IMR-90 (cell line): ENCODE data around the gene TCP11. TPM values are rescaled to one million over a fixed set of nuclear protein-coding genes. Genes with fewer than 3 reads are reported as not detected.
A peak's percentile ranks its signal among the peaks of the same experiment; 100 is the strongest.

Source experiments
- ATAC-seq: fragments of 200-7000 bp; cut with Tn5 transposase; 2 replicates; pipeline ENCODE4 v1.9.1; 2020; ENCODE audit warnings: low read depth, mild to moderate bottlenecking, moderate library complexity
- BruUV-seq: library from RNA; stranded (reverse); fragments of 400-500 nt; replicated peaks from 2 replicates; lab custom pipeline; 2021; lab: Mats Ljungman, UMichigan
- CTCF ChIA-PET: fragments of 300-600 bp; formaldehyde crosslinking; extraction: SDS; loops from one replicate; lab custom pipeline; 2021; ENCODE audit warnings: antibody characterized with exemption; lab: Yijun Ruan, JAX
- POLR2A ChIA-PET: fragments of 300-600 bp; sonication (Branson Sonifier 250); formaldehyde crosslinking; loops from one replicate; lab custom pipeline; 2022; ENCODE audit warnings: antibody characterized with exemption; ENCODE audit not compliant: unreplicated experiment; lab: Charles Lee
- DNase-seq: peaks from one replicate; pipeline ENCODE4 v3.0.0; 2013
- H2AFZ ChIP-seq: replicated peaks from 2 replicates; pipeline ENCODE3; 2013; ENCODE audit warnings: low read length, mild to moderate bottlenecking; ENCODE audit not compliant: poor library complexity
- H2AK5ac ChIP-seq: 2 replicates; pipeline ENCODE4 v1.6.1; 2013; ENCODE audit warnings: low read depth, low read length, inconsistent platforms
- H2AK9ac ChIP-seq: replicated peaks from 2 replicates; pipeline ENCODE3; 2013; ENCODE audit warnings: mild to moderate bottlenecking, low read depth, low read length, moderate library complexity; ENCODE audit not compliant: poor library complexity
- H2BK120ac ChIP-seq: 2 replicates; pipeline ENCODE4 v1.6.1; 2013; ENCODE audit warnings: low read depth, low read length, inconsistent platforms
- H2BK15ac ChIP-seq: 3 replicates; pipeline ENCODE4 v1.6.1; 2013; ENCODE audit warnings: low read depth, low read length, inconsistent platforms
- H2BK20ac ChIP-seq: 2 replicates; pipeline ENCODE4 v1.6.1; 2013; ENCODE audit warnings: low read depth, mild to moderate bottlenecking, inconsistent platforms, low read length, moderate library complexity
- H2BK5ac ChIP-seq: 2 replicates; pipeline ENCODE4 v1.6.1; 2013; ENCODE audit warnings: mild to moderate bottlenecking, low read depth, low read length, inconsistent platforms; ENCODE audit not compliant: poor library complexity, severe bottlenecking
- H3K14ac ChIP-seq: replicated peaks from 2 replicates; pipeline ENCODE4 v1.6.1; 2013; ENCODE audit warnings: low read depth, low read length, inconsistent platforms
- H3K18ac ChIP-seq: 2 replicates; pipeline ENCODE4 v1.6.1; 2013; ENCODE audit warnings: low read depth, low read length, control low read depth
- H3K23ac ChIP-seq: 2 replicates; pipeline ENCODE4 v1.6.1; 2013; ENCODE audit warnings: low read depth, low read length, inconsistent platforms
- H3K27ac ChIP-seq: 2 replicates; pipeline ENCODE4 v1.5.1; 2013; ENCODE audit warnings: mild to moderate bottlenecking, control low read depth, low read length; ENCODE audit not compliant: insufficient read depth
- H3K27me3 ChIP-seq: 2 replicates; pipeline ENCODE4 v1.6.1; 2013; ENCODE audit warnings: low read length; ENCODE audit not compliant: control insufficient read depth, insufficient read depth
- H3K36me3 ChIP-seq: 2 replicates; pipeline ENCODE4 v1.6.1; 2013; ENCODE audit warnings: low read length, mixed read lengths; ENCODE audit not compliant: control insufficient read depth, insufficient read depth
- H3K4ac ChIP-seq: 2 replicates; pipeline ENCODE4 v1.6.1; 2013; ENCODE audit warnings: low read depth, low read length, inconsistent platforms
- H3K4me1 ChIP-seq: 2 replicates; pipeline ENCODE4 v1.6.1; 2013; ENCODE audit warnings: low read length, mixed read lengths; ENCODE audit not compliant: control insufficient read depth, insufficient read depth
- H3K4me2 ChIP-seq: 2 replicates; pipeline ENCODE4 v1.6.1; 2013; ENCODE audit warnings: low read depth, mild to moderate bottlenecking, control low read depth, low read length, moderate library complexity
- H3K4me3 ChIP-seq: 2 replicates; pipeline ENCODE4 v1.5.1; 2013; ENCODE audit warnings: low read depth, mild to moderate bottlenecking, control low read depth, low read length, moderate library complexity; ENCODE audit not compliant: insufficient read depth
- H3K56ac ChIP-seq: 2 replicates; pipeline ENCODE4 v1.6.1; 2013; ENCODE audit warnings: low read length, inconsistent platforms; ENCODE audit not compliant: insufficient read depth; ENCODE audit errors: extremely low read depth
- H3K79me1 ChIP-seq, 2 experiments: 2 replicates each; pipeline ENCODE4 v1.6.1; 2013; ENCODE audit warnings: low read length in 2 of 2, inconsistent platforms in 1 of 2, low read depth in 1 of 2
- H3K9ac ChIP-seq: 2 replicates; pipeline ENCODE4 v1.6.1; 2013; ENCODE audit warnings: low read depth, low read length, control low read depth
- H3K9me1 ChIP-seq: 2 replicates; pipeline ENCODE4 v1.6.1; 2013; ENCODE audit warnings: low read length, inconsistent platforms; ENCODE audit not compliant: insufficient read depth
- H3K9me3 ChIP-seq: 2 replicates; pipeline ENCODE4 v1.6.1; 2013; ENCODE audit warnings: low read length; ENCODE audit not compliant: control insufficient read depth, insufficient read depth
- H4K20me1 ChIP-seq: 2 replicates; pipeline ENCODE4 v1.6.1; 2013; ENCODE audit warnings: low read length, inconsistent platforms; ENCODE audit not compliant: insufficient read depth
- H4K5ac ChIP-seq: 2 replicates; pipeline ENCODE4 v1.6.1; 2013; ENCODE audit warnings: mild to moderate bottlenecking, low read depth, low read length, control low read depth
- H4K8ac ChIP-seq, 2 experiments: 2 replicates each; pipeline ENCODE4 v1.6.1; 2013; ENCODE audit warnings: low read depth in 2 of 2, low read length in 2 of 2, control low read depth in 1 of 2, inconsistent platforms in 1 of 2
- H4K91ac ChIP-seq: 2 replicates; pipeline ENCODE4 v1.6.1; 2013; ENCODE audit warnings: low read depth, low read length, inconsistent platforms; ENCODE audit not compliant: insufficient read depth
- CEBPB ChIP-seq: IDR thresholded peaks from 2 replicates; pipeline ENCODE4 v1.6.1; 2012; ENCODE audit warnings: low read depth, low read length, improper control_type of control experiment
- MXI1 ChIP-seq: IDR thresholded peaks from 2 replicates; pipeline ENCODE4 v1.6.1; 2012; ENCODE audit warnings: low read depth, mild to moderate bottlenecking, low read length, moderate library complexity, borderline replicate concordance
- NFE2L2 ChIP-seq: fragments of 150-350 bp; IDR thresholded peaks from 2 replicates; pipeline ENCODE4 v1.6.1; 2016; ENCODE audit warnings: low read depth, mild to moderate bottlenecking, low read length
- POLR2A ChIP-seq: IDR thresholded peaks from 2 replicates; pipeline ENCODE4 v1.6.1; 2012; ENCODE audit warnings: mild to moderate bottlenecking, low read depth, low read length
- RAD21 ChIP-seq: IDR thresholded peaks from 2 replicates; pipeline ENCODE4 v1.6.1; 2012; ENCODE audit warnings: low read length, improper control_type of control experiment
- RFX5 ChIP-seq: IDR thresholded peaks from 2 replicates; pipeline ENCODE4 v1.8.0; 2012; ENCODE audit warnings: low read depth, mild to moderate bottlenecking, low read length, moderate library complexity
- SMC3 ChIP-seq: fragments of 150-350 bp; IDR thresholded peaks from 2 replicates; pipeline ENCODE4 v1.6.1; 2016; ENCODE audit warnings: low read depth, mild to moderate bottlenecking, antibody characterized with exemption, low read length, moderate library complexity
- WGBS, 2 experiments: methylation state at CpG; one replicate each; pipeline versions ENCODE4 v1.1.5 to v1.1.7; 2013; ENCODE audit warnings: missing lambda C conversion rate in 2 of 2; ENCODE audit not compliant: insufficient read length in 1 of 2; ENCODE audit errors: extremely low coverage in 2 of 2; 5-methylcytosine and 5-hydroxymethylcytosine counted together
- dilution Hi-C: fragments of 300-500 bp; cut with HindIII; formaldehyde crosslinking; loops from one replicate; pipeline ENCODE4 v1.14.3; 2018; ENCODE audit warnings: low sequenced_read_pairs; ENCODE audit not compliant: unreplicated experiment
- in situ Hi-C: fragments of 300-500 bp; cut with MboI; formaldehyde crosslinking; loops from 3 replicates; pipeline ENCODE4 v1.14.3; 2019; ENCODE audit warnings: low sequenced_read_pairs, inconsistent platforms, mixed read lengths
- intact Hi-C: fragments of 100-400 bp; cut with micrococcal nuclease; formaldehyde crosslinking; loops from 2 replicates; pipeline ENCODE4 v1.10.0; 2022
- polyA plus RNA-seq, 3 experiments: library from polyadenylated mRNA; depleted of rRNA; stranded (reverse); fragments of >200 nt; gene quantifications; 2 replicates each; pipeline ENCODE4 v1.2.3, GENCODE V29; 2012; ENCODE audit warnings: low replicate concordance in 1 of 3
- total RNA-seq: library from RNA; depleted of rRNA; stranded (reverse); fragments of >200 nt; gene quantifications from 2 replicates; pipeline ENCODE4 v1.2.3, GENCODE V29; 2012
- TF ChIP-seq, protein P1 (sequence below): fragments of 150-350 bp; IDR thresholded peaks from 2 replicates; pipeline ENCODE4 v1.6.1; 2016; ENCODE audit warnings: low read depth, mild to moderate bottlenecking, low read length, moderate library complexity, borderline replicate concordance

Gene TCP11
- total and polyA plus RNA-seq, 2 of the 4 experiments (the other 2 are of a cell fraction), result 0.34 to 0.36 TPM

DNA sequence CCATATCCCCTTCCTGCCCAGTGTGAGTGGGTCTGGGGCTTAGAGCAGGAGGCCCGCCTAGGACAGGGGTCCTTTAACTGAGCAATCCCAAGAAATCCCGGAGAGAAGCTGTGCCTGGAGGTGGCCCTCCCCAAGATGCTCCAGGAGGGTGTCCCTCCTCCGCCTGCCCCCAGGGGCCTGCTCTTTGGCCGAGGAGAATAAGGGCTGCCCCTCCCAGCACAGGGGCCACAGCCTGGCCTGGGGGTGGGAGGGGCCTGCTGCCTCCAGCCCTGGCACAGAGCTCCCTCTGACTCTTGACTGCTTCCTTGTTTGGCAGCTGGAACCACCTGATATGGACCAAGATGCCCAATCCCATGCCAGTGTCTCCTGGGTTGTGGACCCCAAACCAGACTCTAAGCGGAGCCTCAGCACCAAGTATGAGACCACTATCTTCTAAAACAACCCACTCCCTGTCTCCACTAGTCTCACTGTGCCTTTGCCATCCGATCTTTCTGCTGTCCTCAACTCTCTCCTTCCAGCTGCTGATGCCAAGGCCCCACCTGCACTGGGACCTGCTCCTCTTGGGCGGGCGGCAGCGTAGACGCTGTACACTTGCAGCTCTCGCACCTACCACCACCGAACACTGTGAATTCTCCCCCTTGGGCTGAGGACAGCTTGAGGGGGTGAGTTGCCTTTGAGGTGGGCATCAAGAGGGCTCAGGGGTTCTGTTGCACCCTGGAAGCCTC, 54.3 kb downstream of the TCP11 start:
- H3K4me2 ChIP-seq, result no peak overlapping the region
- dilution Hi-C loops (no loop called here), intact Hi-C loops (no loop called here), in situ Hi-C loops (no loop called here)
- CTCF ChIA-PET, result no interaction called here
- peaks cover 50% of the 10 kb centered on the region for H3K36me3 ChIP-seq
- H2BK15ac ChIP-seq, result no peak overlapping the region
- H2BK120ac ChIP-seq, result no peak overlapping the region
- no peaks in the 10 kb centered on the region for H3K79me1 ChIP-seq
- POLR2A ChIA-PET, result no interaction called here
- TF ChIP-seq RFX5, result no peak
- no peak for TF ChIP-seq SMC3
- TF ChIP-seq RAD21, result no peak
- TF ChIP-seq NFE2L2, result no peak
- no peak for TF ChIP-seq MXI1
- no peak for TF ChIP-seq POLR2A
- TF ChIP-seq, protein P1, sequence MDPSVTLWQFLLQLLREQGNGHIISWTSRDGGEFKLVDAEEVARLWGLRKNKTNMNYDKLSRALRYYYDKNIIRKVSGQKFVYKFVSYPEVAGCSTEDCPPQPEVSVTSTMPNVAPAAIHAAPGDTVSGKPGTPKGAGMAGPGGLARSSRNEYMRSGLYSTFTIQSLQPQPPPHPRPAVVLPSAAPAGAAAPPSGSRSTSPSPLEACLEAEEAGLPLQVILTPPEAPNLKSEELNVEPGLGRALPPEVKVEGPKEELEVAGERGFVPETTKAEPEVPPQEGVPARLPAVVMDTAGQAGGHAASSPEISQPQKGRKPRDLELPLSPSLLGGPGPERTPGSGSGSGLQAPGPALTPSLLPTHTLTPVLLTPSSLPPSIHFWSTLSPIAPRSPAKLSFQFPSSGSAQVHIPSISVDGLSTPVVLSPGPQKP, result no peak
- no peak for TF ChIP-seq CEBPB
- H4K8ac ChIP-seq, result no peak overlapping the region
- DNase-seq, result no peak
- H3K9ac ChIP-seq, result no peak overlapping the region
- no peak overlapping the region for H3K14ac ChIP-seq
- peak overlapping the region; percentile 6 for H2AFZ ChIP-seq
- no peak overlapping the region for H3K56ac ChIP-seq
- no peak overlapping the region for H4K5ac ChIP-seq
- no peak overlapping the region for H2BK5ac ChIP-seq
- H3K4me3 ChIP-seq, result no peak overlapping the region
- H3K4me1 ChIP-seq, result peaks cover 20% of the 10 kb centered on the region
- H3K18ac ChIP-seq, result no peak overlapping the region
- WGBS, 2 experiments, result 90% methylated on average over 2 of the region's 12 CpGs; no CpG with 5 or more reads in 1 of the 2 experiments
- no peak overlapping the region for H3K23ac ChIP-seq
- no peaks in the 10 kb centered on the region for H3K9me3 ChIP-seq
- H3K27ac ChIP-seq, result no peak overlapping the region
- no peak overlapping the region for H2BK20ac ChIP-seq
- H3K9me1 ChIP-seq, result peaks cover 17% of the 10 kb centered on the region
- peak overlapping the region; percentile 83 for H2AK9ac ChIP-seq
- no peak overlapping the region for H4K91ac ChIP-seq
- H3K4ac ChIP-seq, result no peak overlapping the region
- no peaks in the 10 kb centered on the region; the same call in 1 of the 2 replicates for H4K20me1 ChIP-seq
- H2AK5ac ChIP-seq, result no peak overlapping the region
- no peak for ATAC-seq
- no peaks in the 10 kb centered on the region for H3K27me3 ChIP-seq
- BruUV-seq, result no TSS peak
